ENCODE measurements around the gene SNX5. TPM values are rescaled to one million over a fixed set of nuclear protein-coding genes. Genes with fewer than 3 reads are reported as not detected.

SNX5 gene
- total and polyA plus RNA-seq, 2 of the 13 experiments (the other 11 are each of a cell fraction or from before 2014, with no cell fraction given): 664 to 1,040 TPM

- no peak for TF ChIP-seq ZNF432 (CRISPR knock-in tag; IDR thresholded peaks at IDR 0.05; ENCODE audit: borderline replicate concordance)
- peak; percentile 91 for TF ChIP-seq CHD4 (IDR thresholded peaks at IDR 0.05; ENCODE audit: borderline replicate concordance, low read length)
- no peak for TF ChIP-seq U2AF2 (IDR thresholded peaks at IDR 0.05; ENCODE audit: low read depth, low read length)
- peak; percentile 94 for TF ChIP-seq ZNF792 (CRISPR knock-in tag; IDR thresholded peaks at IDR 0.05)
- TF ChIP-seq ZNF589 (CRISPR knock-in tag; conservative IDR thresholded peaks at IDR 0.05): no peak; the same call in 1 of the 2 replicates
- TF ChIP-seq DMAP1 (CRISPR knock-in tag; IDR thresholded peaks at IDR 0.05): peak; percentile 55
- TF ChIP-seq ZNF44 (CRISPR knock-in tag; IDR thresholded peaks at IDR 0.05): no peak
- no peak for TF ChIP-seq EZH2 (conservative IDR thresholded peaks at IDR 0.05; ENCODE audit: low read depth, low read length)
- 0 out of 2 replicates have a peak, but pooled peaks have one; percentile 39 for TF ChIP-seq ZNF577 (CRISPR knock-in tag; IDR thresholded peaks at IDR 0.05; ENCODE audit: borderline replicate concordance, low read depth)
- no peak for TF ChIP-seq FIP1L1 (IDR thresholded peaks at IDR 0.05; ENCODE audit: borderline replicate concordance, insufficient read depth, low read depth, low read length)
- peak; percentile 96 for TF ChIP-seq MIXL1 (CRISPR knock-in tag; IDR thresholded peaks at IDR 0.05)
- peak; percentile 98 for TF ChIP-seq HNF4G (IDR thresholded peaks at IDR 0.05; ENCODE audit: borderline replicate concordance, low read depth, low read length)
- TF ChIP-seq HNF4G (CRISPR knock-in tag; IDR thresholded peaks at IDR 0.05; ENCODE audit: borderline replicate concordance, low read depth): peak; percentile 99; the same call in 1 of the 2 replicates
- no peak for TF ChIP-seq ZNF773 (CRISPR knock-in tag; IDR thresholded peaks at IDR 0.05; ENCODE audit: borderline replicate concordance)
- no peak for TF ChIP-seq ZNF326 (CRISPR knock-in tag; IDR thresholded peaks at IDR 0.05; ENCODE audit: borderline replicate concordance)
- TF ChIP-seq PRPF4 (IDR thresholded peaks at IDR 0.05; ENCODE audit: low read depth, low read length, poor library complexity, severe bottlenecking): no peak
- no peak for TF ChIP-seq ZFP62 (CRISPR knock-in tag; IDR thresholded peaks at IDR 0.05)
- TF ChIP-seq SRSF1 (optimal IDR thresholded peaks at IDR 0.05; ENCODE audit: low read depth, low read length): no peak
- TF ChIP-seq ZNF383 (CRISPR knock-in tag; IDR thresholded peaks at IDR 0.05; ENCODE audit: borderline replicate concordance): 0 out of 2 replicates have a peak, but pooled peaks have one; percentile 21
- TF ChIP-seq POLR2A (IDR thresholded peaks at IDR 0.05; ENCODE audit: insufficient read depth in 1 of 2, low read depth in 2 of 2, low read length in 2 of 2): peak in 1 of 2 experiments; percentile 47; a peak in 1 of 4 replicates
- TF ChIP-seq NR1H2 (CRISPR knock-in tag; IDR thresholded peaks at IDR 0.05; ENCODE audit: borderline replicate concordance, low read depth): no peak; the same call in 1 of the 2 replicates
- 0 out of 2 replicates have a peak, but pooled peaks have one; percentile 45 for TF ChIP-seq ZNF121 (CRISPR knock-in tag; IDR thresholded peaks at IDR 0.05)
- peak; percentile 96; the same call in 1 of the 2 replicates for TF ChIP-seq RXRA (CRISPR knock-in tag; IDR thresholded peaks at IDR 0.05)
- peak; percentile 94 for TF ChIP-seq FOSL1 (CRISPR knock-in tag; IDR thresholded peaks at IDR 0.05; ENCODE audit: borderline replicate concordance)
- TF ChIP-seq RBM39 (IDR thresholded peaks at IDR 0.05; ENCODE audit: low read depth, low read length, poor library complexity, severe bottlenecking): no peak
- no peak for TF ChIP-seq ZFAT (CRISPR knock-in tag; conservative IDR thresholded peaks at IDR 0.05)
- no peak for TF ChIP-seq MTERF4 (CRISPR knock-in tag; IDR thresholded peaks at IDR 0.05)
- TF ChIP-seq ZNF652 (CRISPR knock-in tag; IDR thresholded peaks at IDR 0.05; ENCODE audit: borderline replicate concordance, low read depth): peak; percentile 62
- TF ChIP-seq IKZF1 (IDR thresholded peaks at IDR 0.05): no peak
- peak; percentile 94 for TF ChIP-seq GFI1 (CRISPR knock-in tag; IDR thresholded peaks at IDR 0.05; ENCODE audit: borderline replicate concordance)
- no peak for TF ChIP-seq TOPORS (CRISPR knock-in tag; IDR thresholded peaks at IDR 0.05)
- TF ChIP-seq MXD1 (CRISPR knock-in tag; IDR thresholded peaks at IDR 0.05): no peak
- no peak for TF ChIP-seq NFYC (CRISPR knock-in tag; IDR thresholded peaks at IDR 0.05)
Observed at GRCh38 chr20:17896771-17897369, 71.7 kb downstream of the SNX5 start (continued).
